A673 (cell line): ENCODE measurements around the gene RIPOR1.

Experiments
- EZH2 ChIP-seq: fragments of 200-600 bp; sonication (generic); IDR thresholded peaks from 2 replicates; pipeline ENCODE4 v1.6.1; 2017; ENCODE audit warnings: borderline replicate concordance, low read depth, mild to moderate bottlenecking, mixed read lengths, antibody characterized with exemption, low read length; ENCODE audit not compliant: poor library complexity, severe bottlenecking
- TF ChIP-seq, protein P1 (sequence below): fragments of 300-800, 200-600 bp; sonication (generic); conservative IDR thresholded peaks from 2 replicates; pipeline ENCODE4 v1.5.1; 2017; ENCODE audit warnings: low read depth, mild to moderate bottlenecking, antibody characterized with exemption, low read length, moderate library complexity, mixed read lengths

DNA sequence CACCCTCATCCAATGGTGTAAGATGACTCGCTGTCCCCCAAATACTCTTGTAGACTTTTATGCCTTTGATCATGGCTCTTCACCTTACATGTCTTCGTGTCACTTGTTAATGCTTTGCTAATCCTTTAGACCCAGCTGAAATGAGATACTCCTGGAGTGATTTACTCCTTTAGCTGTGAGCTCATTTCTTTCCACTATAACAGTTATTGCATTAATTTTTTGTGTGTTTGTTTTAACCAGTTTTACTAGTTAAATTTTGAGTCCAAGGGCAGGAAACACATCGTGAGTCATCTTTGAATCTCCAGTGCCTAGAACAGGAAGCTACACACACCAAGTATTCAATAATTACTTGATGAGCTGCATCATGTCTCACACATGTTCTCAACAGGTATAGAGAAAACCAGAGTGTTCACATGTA is 27.2 kb downstream of the RIPOR1 start:
- TF ChIP-seq, protein P1, sequence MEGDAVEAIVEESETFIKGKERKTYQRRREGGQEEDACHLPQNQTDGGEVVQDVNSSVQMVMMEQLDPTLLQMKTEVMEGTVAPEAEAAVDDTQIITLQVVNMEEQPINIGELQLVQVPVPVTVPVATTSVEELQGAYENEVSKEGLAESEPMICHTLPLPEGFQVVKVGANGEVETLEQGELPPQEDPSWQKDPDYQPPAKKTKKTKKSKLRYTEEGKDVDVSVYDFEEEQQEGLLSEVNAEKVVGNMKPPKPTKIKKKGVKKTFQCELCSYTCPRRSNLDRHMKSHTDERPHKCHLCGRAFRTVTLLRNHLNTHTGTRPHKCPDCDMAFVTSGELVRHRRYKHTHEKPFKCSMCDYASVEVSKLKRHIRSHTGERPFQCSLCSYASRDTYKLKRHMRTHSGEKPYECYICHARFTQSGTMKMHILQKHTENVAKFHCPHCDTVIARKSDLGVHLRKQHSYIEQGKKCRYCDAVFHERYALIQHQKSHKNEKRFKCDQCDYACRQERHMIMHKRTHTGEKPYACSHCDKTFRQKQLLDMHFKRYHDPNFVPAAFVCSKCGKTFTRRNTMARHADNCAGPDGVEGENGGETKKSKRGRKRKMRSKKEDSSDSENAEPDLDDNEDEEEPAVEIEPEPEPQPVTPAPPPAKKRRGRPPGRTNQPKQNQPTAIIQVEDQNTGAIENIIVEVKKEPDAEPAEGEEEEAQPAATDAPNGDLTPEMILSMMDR = no peak
- no peak for TF ChIP-seq EZH2
